Measurements from ENCODE around the gene MATN3. TPM values are rescaled to one million over a fixed set of nuclear protein-coding genes. Genes with fewer than 3 reads are reported as not detected.

Gene MATN3
- total and polyA plus RNA-seq, 2 donors from 2014 or later, result 2.3 to 5.0 TPM

GRCh38 chr2:20018601-20019152 lies 6.2 kb upstream of the MATN3 start:
- no peak overlapping the region for H3K27ac ChIP-seq (ENCODE audit: low read depth in 2 of 2, low read length in 2 of 2)
- DNase-seq, result no peak
- no peak for TF ChIP-seq CTCF (IDR thresholded peaks at IDR 0.05; ENCODE audit: borderline replicate concordance, extremely low read depth, insufficient read depth)
- H3K27me3 ChIP-seq (ENCODE audit: control insufficient read depth, insufficient read depth, low read length), result no peaks in the 10 kb centered on the region
- H3K9ac ChIP-seq (ENCODE audit: low read length in 3 of 3), result no peak overlapping the region
- no peaks in the 10 kb centered on the region for H3K36me3 ChIP-seq (ENCODE audit: control insufficient read depth in 2 of 3, insufficient read depth in 3 of 3, low read length in 3 of 3)
- peaks cover 0 to 4% (median 0%) of the 10 kb centered on the region in 3 donors for H3K4me1 ChIP-seq (ENCODE audit: control insufficient read depth in 2 of 3, insufficient read depth in 2 of 3, low read depth in 1 of 3, low read length in 3 of 3)
- no peak for FAIRE-seq
- H3K9me3 ChIP-seq (ENCODE audit: control insufficient read depth in 2 of 3, insufficient read depth in 1 of 3, low read length in 3 of 3), result peaks cover 0 to 4% (median 0%) of the 10 kb centered on the region in 3 donors
- H3K4me3 ChIP-seq (ENCODE audit: low read length in 3 of 3), result no peak overlapping the region
- intact Hi-C loops (cut with DNase I), result loop anchor here (10.0 kb wide), 1 partner anchor 76 kb away; no protein-coding TSS in a partner anchor

- Histone ChIP-seq H3K27ac (ENCODE audit: low read depth in 2 of 2, low read length in 2 of 2) (no peak overlapping the region), H3K36me3 (ENCODE audit: control insufficient read depth in 2 of 3, insufficient read depth in 3 of 3, low read length in 3 of 3) (no peaks in the 10 kb centered on the region), H3K4me1 (ENCODE audit: control insufficient read depth in 2 of 3, insufficient read depth in 2 of 3, low read depth in 1 of 3, low read length in 3 of 3) (peaks cover 0 to 4% (median 0%) of the 10 kb centered on the region in 3 donors), H3K9ac (ENCODE audit: low read length in 3 of 3) (no peak overlapping the region), H3K9me3 (ENCODE audit: control insufficient read depth in 2 of 3, insufficient read depth in 1 of 3, low read length in 3 of 3) (peaks cover 0 to 2% (median 0%) of the 10 kb centered on the region in 3 donors), H3K4me3 (ENCODE audit: low read length in 3 of 3) (no peak overlapping the region), H3K27me3 (ENCODE audit: control insufficient read depth, insufficient read depth, low read length) (no peaks in the 10 kb centered on the region)
- TF ChIP-seq CTCF (IDR thresholded peaks at IDR 0.05; ENCODE audit: borderline replicate concordance, extremely low read depth, insufficient read depth), result no peak
- no peak for DNase-seq
- no peak for FAIRE-seq
- intact Hi-C loops (cut with DNase I), result loop anchor here (10.0 kb wide), 1 partner anchor 78 kb away; no protein-coding TSS in a partner anchor
Measured at GRCh38 chr2:20016346-20016745, 3.9 kb upstream of the MATN3 start.

- intact Hi-C loops (cut with DNase I), result loop anchor here (10.0 kb wide), 1 partner anchor 79 kb away; no protein-coding TSS in a partner anchor
- peak; percentile 52 for TF ChIP-seq CTCF (IDR thresholded peaks at IDR 0.05; ENCODE audit: borderline replicate concordance, extremely low read depth, insufficient read depth)
Measured at GRCh38 chr2:20015482-20016083, 3.1 kb upstream of the MATN3 start.

More at GRCh38 chr2:20015482-20016083, 3.1 kb upstream of the MATN3 start:
- no peaks in the 10 kb centered on the region for H3K36me3 ChIP-seq (ENCODE audit: control insufficient read depth in 2 of 3, insufficient read depth in 3 of 3, low read length in 3 of 3)
- H3K27ac ChIP-seq (ENCODE audit: low read depth in 2 of 2, low read length in 2 of 2), result no peak overlapping the region
- H3K9ac ChIP-seq (ENCODE audit: low read length in 3 of 3), result no peak overlapping the region
- peak; percentile 21 for FAIRE-seq
- H3K9me3 ChIP-seq (ENCODE audit: control insufficient read depth in 2 of 3, insufficient read depth in 1 of 3, low read length in 3 of 3), result no peaks in the 10 kb centered on the region
- H3K4me1 ChIP-seq (ENCODE audit: control insufficient read depth in 2 of 3, insufficient read depth in 2 of 3, low read depth in 1 of 3, low read length in 3 of 3), result no peaks in the 10 kb centered on the region
- DNase-seq, result peak in 2 of 5 donors; percentile 63 to 81
- H3K4me3 ChIP-seq (ENCODE audit: low read length in 3 of 3), result no peak overlapping the region
- H3K27me3 ChIP-seq (ENCODE audit: control insufficient read depth, insufficient read depth, low read length), result no peaks in the 10 kb centered on the region

Measured in kidney (tissue), 14 donors.